Measurements from ENCODE around the gene ZNF789.

The ZNF789 gene

GRCh38 chr7:99457650-99458493, 14.8 kb upstream of the ZNF789 start:
- DNase-seq (ENCODE audit: extremely low read depth, low read depth): no peak
- H3K4me3 ChIP-seq (replicated peaks; ENCODE audit: low read depth, low read length): no peak overlapping the region
- TF ChIP-seq CTCF (IDR thresholded peaks at IDR 0.05; ENCODE audit: low read depth, low read length, missing control alignments): no peak

GRCh38 chr7:99459087-99459486, 13.6 kb upstream of the ZNF789 start:
- no peak for DNase-seq (ENCODE audit: extremely low read depth, low read depth)
- TF ChIP-seq CTCF (IDR thresholded peaks at IDR 0.05; ENCODE audit: low read depth, low read length, missing control alignments): peak; percentile 48
- H3K4me3 ChIP-seq (replicated peaks; ENCODE audit: low read depth, low read length): no peak overlapping the region

GRCh38 chr7:99460651-99461050, 12.0 kb upstream of the ZNF789 start:
- no peak for DNase-seq (ENCODE audit: extremely low read depth, low read depth)
- TF ChIP-seq CTCF (IDR thresholded peaks at IDR 0.05; ENCODE audit: low read depth, low read length, missing control alignments): no peak
- H3K4me3 ChIP-seq (replicated peaks; ENCODE audit: low read depth, low read length): no peak overlapping the region

GRCh38 chr7:99461221-99461620, 11.5 kb upstream of the ZNF789 start:
- no peak for DNase-seq (ENCODE audit: extremely low read depth, low read depth)
- no peak for TF ChIP-seq CTCF (IDR thresholded peaks at IDR 0.05; ENCODE audit: low read depth, low read length, missing control alignments)
- no peak overlapping the region for H3K4me3 ChIP-seq (replicated peaks; ENCODE audit: low read depth, low read length)

- peak overlapping the region; percentile 97 for H3K4me3 ChIP-seq (replicated peaks; ENCODE audit: low read depth, low read length)
- TF ChIP-seq CTCF (IDR thresholded peaks at IDR 0.05; ENCODE audit: low read depth, low read length, missing control alignments): no peak
- DNase-seq (ENCODE audit: extremely low read depth, low read depth): no peak
Observed at GRCh38 chr7:99465421-99465768, 7.3 kb upstream of the ZNF789 start.

- H3K4me3 ChIP-seq (replicated peaks; ENCODE audit: low read depth, low read length): no peak overlapping the region
- TF ChIP-seq CTCF (IDR thresholded peaks at IDR 0.05; ENCODE audit: low read depth, low read length, missing control alignments): no peak
- DNase-seq (ENCODE audit: extremely low read depth, low read depth): no peak
Observed at GRCh38 chr7:99468336-99468918, 4.3 kb upstream of the ZNF789 start.

Measured in HFF-Myc (cell line).